Neural cell (in vitro differentiated cells): ENCODE results near the gene KLHL21. TPM values are rescaled to one million over a fixed set of nuclear protein-coding genes. Genes with fewer than 3 reads are reported as not detected.
A peak's percentile ranks its signal among the peaks of the same experiment; 100 is the strongest.

Experiments used
- H2AFZ ChIP-seq: fragments of 200-600, 300-800 bp; sonication (generic), shearing (Covaris generic); 2 replicates; pipeline ENCODE4 v1.6.0; 2014; ENCODE audit warnings: low read depth, mild to moderate bottlenecking, antibody characterized with exemption, low read length, moderate library complexity
- H3F3A ChIP-seq: fragments of 200-600 bp; shearing (Covaris generic); 2 replicates; pipeline ENCODE4 v1.6.1; 2016; ENCODE audit warnings: mild to moderate bottlenecking, moderate library complexity, mixed read lengths, antibody characterized with exemption, low read length; ENCODE audit not compliant: insufficient read depth, poor library complexity, severe bottlenecking
- H3K27ac ChIP-seq: fragments of 200-600, 300-800 bp; sonication (generic), shearing (Covaris generic); 2 replicates; pipeline ENCODE4 v1.5.1; 2014; ENCODE audit warnings: mild to moderate bottlenecking, low read length, moderate library complexity
- H3K27me3 ChIP-seq: fragments of 300-800, 200-600 bp; sonication (generic), shearing (Covaris generic); 2 replicates; pipeline ENCODE4 v1.6.0; 2014; ENCODE audit warnings: mild to moderate bottlenecking, low read depth, low read length, moderate library complexity; ENCODE audit not compliant: insufficient read depth
- H3K36me3 ChIP-seq: fragments of 300-800, 200-600 bp; sonication (generic), shearing (Covaris generic); 2 replicates; pipeline ENCODE4 v1.5.1; 2014; ENCODE audit warnings: mild to moderate bottlenecking, antibody characterized with exemption, low read length, moderate library complexity; ENCODE audit not compliant: insufficient read depth
- H3K4me2 ChIP-seq: fragments of 300-800, 200-600 bp; sonication (generic), shearing (Covaris generic); 2 replicates; pipeline ENCODE4 v1.6.0; 2014; ENCODE audit warnings: mild to moderate bottlenecking, low read length
- H3K4me3 ChIP-seq: fragments of 300-800, 200-600 bp; sonication (generic), shearing (Covaris generic); 2 replicates; pipeline ENCODE4 v1.5.1; 2014; ENCODE audit warnings: mild to moderate bottlenecking, low read length, moderate library complexity
- H3K79me2 ChIP-seq: fragments of 200-600 bp; shearing (Covaris generic); replicated peaks from 2 replicates; pipeline ENCODE4 v1.6.0; 2014; ENCODE audit warnings: mild to moderate bottlenecking, low read length, moderate library complexity; ENCODE audit not compliant: insufficient read depth
- H3K9ac ChIP-seq: fragments of 300-800, 200-600 bp; sonication (generic), shearing (Covaris generic); 2 replicates; pipeline ENCODE4 v1.6.1; 2016; ENCODE audit warnings: mild to moderate bottlenecking, low read length, mixed read lengths
- H3K9me2 ChIP-seq: fragments of 200-600 bp; shearing (Covaris generic); 2 replicates; pipeline ENCODE4 v1.6.1; 2016; ENCODE audit warnings: mild to moderate bottlenecking, low read length, mixed read lengths; ENCODE audit not compliant: insufficient read depth
- H3K9me3 ChIP-seq: fragments of 200-600, 300-800 bp; sonication (generic), shearing (Covaris generic); 2 replicates; pipeline ENCODE4 v1.6.1; 2016; ENCODE audit warnings: mild to moderate bottlenecking, mixed run types, low read length, moderate library complexity, mixed read lengths
- H4K20me1 ChIP-seq: fragments of 200-600 bp; shearing (Covaris generic); 2 replicates; pipeline ENCODE4 v1.6.1; 2016; ENCODE audit warnings: mild to moderate bottlenecking, mixed run types; ENCODE audit not compliant: insufficient read depth
- EP300 ChIP-seq: fragments of 450-650 bp; conservative IDR thresholded peaks from 2 replicates; pipeline ENCODE4 v1.6.1; 2014; ENCODE audit warnings: antibody characterized with exemption, mild to moderate bottlenecking, moderate library complexity; ENCODE audit not compliant: poor library complexity, severe bottlenecking
- EZH2 ChIP-seq: fragments of 200-600, 300-800 bp; shearing (Covaris generic), sonication (generic); IDR thresholded peaks from 2 replicates; pipeline ENCODE4 v1.6.1; 2014; ENCODE audit warnings: antibody characterized with exemption, low read length, borderline replicate concordance, mild to moderate bottlenecking; ENCODE audit not compliant: insufficient read depth, poor library complexity, severe bottlenecking
- MXI1 ChIP-seq: fragments of 450-650 bp; conservative IDR thresholded peaks from 2 replicates; pipeline ENCODE4 v1.6.1; 2014; ENCODE audit warnings: antibody characterized with exemption, mild to moderate bottlenecking; ENCODE audit not compliant: poor library complexity, severe bottlenecking
- POLR2AphosphoS5 ChIP-seq: IDR thresholded peaks from 2 replicates; pipeline ENCODE4 v1.6.1; 2012
- RAD21 ChIP-seq: fragments of 450-650 bp; conservative IDR thresholded peaks from 2 replicates; pipeline ENCODE4 v1.6.1; 2014; ENCODE audit warnings: antibody characterized with exemption, mild to moderate bottlenecking, moderate library complexity
- SMC3 ChIP-seq: fragments of 450-650 bp; conservative IDR thresholded peaks from 2 replicates; pipeline ENCODE4 v1.6.1; 2014; ENCODE audit warnings: antibody characterized with exemption, mild to moderate bottlenecking, moderate library complexity; ENCODE audit not compliant: poor library complexity
- TAF1 ChIP-seq: IDR thresholded peaks from 2 replicates; pipeline ENCODE4 v1.6.1; 2012; ENCODE audit warnings: low read depth
- polyA plus RNA-seq: library from polyadenylated mRNA; depleted of rRNA; stranded (reverse); fragments of >200 nt; gene quantifications from 2 replicates; pipeline ENCODE4 v1.2.3, GENCODE V29; 2014
- TF ChIP-seq, protein P1 (sequence below): IDR thresholded peaks from 2 replicates; pipeline ENCODE4 v1.6.1; 2012; ENCODE audit warnings: borderline replicate concordance
- TF ChIP-seq, protein P2 (sequence below): fragments of 450-650 bp; IDR thresholded peaks from 2 replicates; pipeline ENCODE4 v1.5.1; 2014; ENCODE audit warnings: antibody characterized with exemption, mild to moderate bottlenecking, moderate library complexity; ENCODE audit not compliant: poor library complexity, severe bottlenecking

KLHL21 gene
- polyA plus RNA-seq, 1 donor from 2014 or later, result 8.4 TPM

DNA sequence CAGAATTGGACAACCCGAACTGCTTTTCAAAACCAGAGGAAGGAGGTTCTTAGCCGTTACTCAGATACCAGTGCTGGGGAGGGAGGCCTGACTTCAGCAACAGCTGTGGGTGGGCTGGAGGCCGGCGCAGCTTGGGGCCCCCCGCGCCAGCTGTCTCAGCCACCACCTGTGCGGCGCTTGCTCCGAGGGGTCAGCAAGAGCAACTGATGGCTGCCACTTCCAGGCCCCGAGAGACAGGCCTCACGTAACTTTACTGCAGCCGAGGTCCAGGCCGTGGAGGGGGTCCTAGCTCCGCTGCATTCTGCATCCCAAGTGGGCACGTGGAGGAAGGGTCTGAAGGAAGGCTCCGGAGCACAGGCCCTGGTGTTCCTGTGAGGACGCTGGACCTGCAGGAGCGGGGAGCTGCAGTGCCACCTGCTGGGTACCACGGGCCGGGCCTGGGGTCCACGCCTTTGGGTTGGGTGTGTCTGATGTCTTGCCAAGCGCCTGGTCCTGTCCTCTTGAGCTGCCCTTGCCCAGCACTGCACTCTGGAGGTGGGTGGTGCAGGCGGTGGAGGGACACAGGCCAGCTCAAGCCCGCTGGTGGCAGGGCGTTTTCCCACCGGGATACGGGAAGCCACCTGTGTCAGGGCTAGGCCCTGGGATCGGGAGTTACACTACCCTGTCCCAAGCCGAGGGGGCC, 31.8 kb upstream of the KLHL21 start:
- TF ChIP-seq, protein P1, sequence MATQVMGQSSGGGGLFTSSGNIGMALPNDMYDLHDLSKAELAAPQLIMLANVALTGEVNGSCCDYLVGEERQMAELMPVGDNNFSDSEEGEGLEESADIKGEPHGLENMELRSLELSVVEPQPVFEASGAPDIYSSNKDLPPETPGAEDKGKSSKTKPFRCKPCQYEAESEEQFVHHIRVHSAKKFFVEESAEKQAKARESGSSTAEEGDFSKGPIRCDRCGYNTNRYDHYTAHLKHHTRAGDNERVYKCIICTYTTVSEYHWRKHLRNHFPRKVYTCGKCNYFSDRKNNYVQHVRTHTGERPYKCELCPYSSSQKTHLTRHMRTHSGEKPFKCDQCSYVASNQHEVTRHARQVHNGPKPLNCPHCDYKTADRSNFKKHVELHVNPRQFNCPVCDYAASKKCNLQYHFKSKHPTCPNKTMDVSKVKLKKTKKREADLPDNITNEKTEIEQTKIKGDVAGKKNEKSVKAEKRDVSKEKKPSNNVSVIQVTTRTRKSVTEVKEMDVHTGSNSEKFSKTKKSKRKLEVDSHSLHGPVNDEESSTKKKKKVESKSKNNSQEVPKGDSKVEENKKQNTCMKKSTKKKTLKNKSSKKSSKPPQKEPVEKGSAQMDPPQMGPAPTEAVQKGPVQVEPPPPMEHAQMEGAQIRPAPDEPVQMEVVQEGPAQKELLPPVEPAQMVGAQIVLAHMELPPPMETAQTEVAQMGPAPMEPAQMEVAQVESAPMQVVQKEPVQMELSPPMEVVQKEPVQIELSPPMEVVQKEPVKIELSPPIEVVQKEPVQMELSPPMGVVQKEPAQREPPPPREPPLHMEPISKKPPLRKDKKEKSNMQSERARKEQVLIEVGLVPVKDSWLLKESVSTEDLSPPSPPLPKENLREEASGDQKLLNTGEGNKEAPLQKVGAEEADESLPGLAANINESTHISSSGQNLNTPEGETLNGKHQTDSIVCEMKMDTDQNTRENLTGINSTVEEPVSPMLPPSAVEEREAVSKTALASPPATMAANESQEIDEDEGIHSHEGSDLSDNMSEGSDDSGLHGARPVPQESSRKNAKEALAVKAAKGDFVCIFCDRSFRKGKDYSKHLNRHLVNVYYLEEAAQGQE, result no peak
- no peak for TF ChIP-seq MXI1
- TF ChIP-seq, protein P2, sequence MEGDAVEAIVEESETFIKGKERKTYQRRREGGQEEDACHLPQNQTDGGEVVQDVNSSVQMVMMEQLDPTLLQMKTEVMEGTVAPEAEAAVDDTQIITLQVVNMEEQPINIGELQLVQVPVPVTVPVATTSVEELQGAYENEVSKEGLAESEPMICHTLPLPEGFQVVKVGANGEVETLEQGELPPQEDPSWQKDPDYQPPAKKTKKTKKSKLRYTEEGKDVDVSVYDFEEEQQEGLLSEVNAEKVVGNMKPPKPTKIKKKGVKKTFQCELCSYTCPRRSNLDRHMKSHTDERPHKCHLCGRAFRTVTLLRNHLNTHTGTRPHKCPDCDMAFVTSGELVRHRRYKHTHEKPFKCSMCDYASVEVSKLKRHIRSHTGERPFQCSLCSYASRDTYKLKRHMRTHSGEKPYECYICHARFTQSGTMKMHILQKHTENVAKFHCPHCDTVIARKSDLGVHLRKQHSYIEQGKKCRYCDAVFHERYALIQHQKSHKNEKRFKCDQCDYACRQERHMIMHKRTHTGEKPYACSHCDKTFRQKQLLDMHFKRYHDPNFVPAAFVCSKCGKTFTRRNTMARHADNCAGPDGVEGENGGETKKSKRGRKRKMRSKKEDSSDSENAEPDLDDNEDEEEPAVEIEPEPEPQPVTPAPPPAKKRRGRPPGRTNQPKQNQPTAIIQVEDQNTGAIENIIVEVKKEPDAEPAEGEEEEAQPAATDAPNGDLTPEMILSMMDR, result peak; percentile 28
- Histone ChIP-seq H3K4me3 (no peak overlapping the region), H3K9ac (no peak overlapping the region), H2AFZ (no peak overlapping the region), H3F3A (no peaks in the 10 kb centered on the region), H3K79me2 (no peaks in the 10 kb centered on the region), H3K4me2 (no peak overlapping the region), H3K9me2 (no peaks in the 10 kb centered on the region), H3K27me3 (no peaks in the 10 kb centered on the region), H4K20me1 (no peaks in the 10 kb centered on the region), H3K9me3 (no peaks in the 10 kb centered on the region), H3K36me3 (no peaks in the 10 kb centered on the region), H3K27ac (no peak overlapping the region)

DNA sequence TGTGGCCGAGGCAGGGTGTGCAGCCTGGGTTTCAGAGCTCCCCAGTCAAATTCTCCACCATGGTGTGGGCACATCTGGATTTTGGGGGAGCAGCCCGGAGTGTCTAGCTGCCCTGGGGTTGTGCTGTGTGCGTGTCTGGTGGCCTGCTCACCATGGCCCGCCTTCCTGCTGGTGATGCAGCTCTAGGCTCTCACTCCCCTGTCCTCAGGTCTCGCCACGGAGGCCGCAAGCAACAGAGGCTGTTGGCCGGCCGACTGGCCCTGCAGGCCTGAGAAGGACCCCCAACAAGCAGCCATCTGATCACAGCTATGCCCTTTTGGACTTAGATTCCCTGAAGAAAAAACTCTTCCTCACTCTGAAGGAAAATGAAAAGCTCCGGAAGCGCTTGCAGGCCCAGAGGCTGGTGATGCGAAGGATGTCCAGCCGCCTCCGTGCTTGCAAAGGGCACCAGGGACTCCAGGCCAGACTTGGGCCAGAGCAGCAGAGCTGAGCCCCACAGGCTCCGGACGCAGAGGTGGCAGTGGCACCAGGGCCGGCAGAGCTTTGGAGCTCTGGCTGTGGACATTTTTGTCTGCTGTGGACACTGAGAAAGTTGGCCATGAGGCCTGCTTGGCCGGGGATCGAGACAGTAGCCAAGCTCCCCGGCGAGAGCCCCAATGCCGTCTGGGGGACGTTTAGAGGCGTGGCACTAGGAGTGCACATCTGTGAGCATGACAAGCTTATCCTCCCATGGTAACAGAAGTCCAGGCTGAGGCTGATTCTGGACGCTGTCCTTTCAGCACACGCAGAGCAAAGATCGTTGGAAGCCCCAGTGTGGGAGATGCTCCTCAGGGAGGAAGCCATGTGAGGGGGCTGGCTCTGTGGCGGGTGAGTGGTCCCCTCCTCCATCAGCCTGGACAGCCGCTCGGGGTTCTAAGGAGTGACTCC, 30.2 kb upstream of the KLHL21 start:
- Histone ChIP-seq H3K9me3 (no peaks in the 10 kb centered on the region), H3K4me2 (no peak overlapping the region), H3K27ac (no peak overlapping the region), H3K36me3 (no peaks in the 10 kb centered on the region), H3F3A (no peaks in the 10 kb centered on the region), H3K79me2 (no peaks in the 10 kb centered on the region), H3K4me3 (no peak overlapping the region), H2AFZ (no peak overlapping the region), H3K9me2 (no peaks in the 10 kb centered on the region), H4K20me1 (no peaks in the 10 kb centered on the region), H3K9ac (no peak overlapping the region), H3K27me3 (no peaks in the 10 kb centered on the region)
- TF ChIP-seq POLR2AphosphoS5 (no peak), MXI1 (no peak), SMC3 (no peak), RAD21 (no peak), EP300 (no peak), TAF1 (no peak), EZH2 (no peak)
- TF ChIP-seq, protein P2, result no peak
- TF ChIP-seq, protein P1, result no peak
